Measurements from ENCODE around the gene GPR18.

DNA sequence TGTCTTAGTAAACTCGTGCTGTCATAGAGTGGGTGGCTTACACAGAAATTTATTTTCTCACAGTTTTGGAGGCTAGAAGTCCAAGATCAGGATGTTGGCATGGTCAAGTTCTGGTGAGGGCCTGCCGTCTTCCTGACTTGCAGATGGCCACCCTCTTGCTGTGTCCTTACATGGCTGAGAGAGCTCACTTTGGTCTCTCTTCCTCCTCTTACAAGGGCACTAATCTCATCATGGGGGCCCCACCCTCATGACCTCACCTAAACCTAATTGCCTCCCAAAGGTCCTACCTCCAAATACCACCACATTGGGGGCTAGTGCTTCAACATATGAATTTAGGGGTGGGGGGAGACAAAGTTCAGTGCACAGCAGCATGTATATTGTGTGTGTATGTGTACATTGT is 14.3 kb upstream of the GPR18 start:
- TF ChIP-seq, protein P1, sequence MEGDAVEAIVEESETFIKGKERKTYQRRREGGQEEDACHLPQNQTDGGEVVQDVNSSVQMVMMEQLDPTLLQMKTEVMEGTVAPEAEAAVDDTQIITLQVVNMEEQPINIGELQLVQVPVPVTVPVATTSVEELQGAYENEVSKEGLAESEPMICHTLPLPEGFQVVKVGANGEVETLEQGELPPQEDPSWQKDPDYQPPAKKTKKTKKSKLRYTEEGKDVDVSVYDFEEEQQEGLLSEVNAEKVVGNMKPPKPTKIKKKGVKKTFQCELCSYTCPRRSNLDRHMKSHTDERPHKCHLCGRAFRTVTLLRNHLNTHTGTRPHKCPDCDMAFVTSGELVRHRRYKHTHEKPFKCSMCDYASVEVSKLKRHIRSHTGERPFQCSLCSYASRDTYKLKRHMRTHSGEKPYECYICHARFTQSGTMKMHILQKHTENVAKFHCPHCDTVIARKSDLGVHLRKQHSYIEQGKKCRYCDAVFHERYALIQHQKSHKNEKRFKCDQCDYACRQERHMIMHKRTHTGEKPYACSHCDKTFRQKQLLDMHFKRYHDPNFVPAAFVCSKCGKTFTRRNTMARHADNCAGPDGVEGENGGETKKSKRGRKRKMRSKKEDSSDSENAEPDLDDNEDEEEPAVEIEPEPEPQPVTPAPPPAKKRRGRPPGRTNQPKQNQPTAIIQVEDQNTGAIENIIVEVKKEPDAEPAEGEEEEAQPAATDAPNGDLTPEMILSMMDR (conservative IDR thresholded peaks at IDR 0.05): no peak
- no peak for TF ChIP-seq EZH2 (IDR thresholded peaks at IDR 0.05; ENCODE audit: low read depth)

Measured in PC-9 (cell line).